Lower leg skin (tissue), 3 donors: Measurements from ENCODE around the gene OSBPL7.

Experiments
- CTCF ChIP-seq, 3 donors: fragments of 450-650 bp; IDR thresholded peaks; one replicate each; pipeline ENCODE4 v1.5.1; 2016; ENCODE audit warnings: antibody characterized with exemption in 3 of 3, mild to moderate bottlenecking in 3 of 3, moderate library complexity in 2 of 3
- POLR2A ChIP-seq, 2 donors: fragments of 450-650 bp; IDR thresholded peaks; one replicate each; pipeline ENCODE4 v1.6.1; 2016 to 2017; ENCODE audit warnings: antibody characterized with exemption in 2 of 2, mild to moderate bottlenecking in 1 of 2, moderate library complexity in 1 of 2

GRCh38 chr17:47797797-47798196 lies 23.8 kb downstream of the OSBPL7 start:
- TF ChIP-seq CTCF (IDR thresholded peaks at IDR 0.05) (no peak), POLR2A (IDR thresholded peaks at IDR 0.05) (no peak)
